GM20431 (cell line): ENCODE data around the gene MYL12A.
"Not testable (repeated sequence)": the region's sequence is repeated elsewhere in the genome, so short reads cannot be mapped to it uniquely, and the experiment has no call there.

Experiments
- in situ Hi-C: fragments of 300-500 bp; cut with MseI, MboI; formaldehyde crosslinking; loops from one replicate; pipeline ENCODE4 v1.15.0; 2020; ENCODE audit warnings: low sequenced_read_pairs; ENCODE audit not compliant: unreplicated experiment

Gene MYL12A

GRCh38 chr18:3277643-3278213, 30.1 kb downstream of the MYL12A start:
- in situ Hi-C loops = not testable (repeated sequence)

GRCh38 chr18:3279201-3280185, 31.9 kb downstream of the MYL12A start:
- in situ Hi-C loops = loop anchor here (5.0 kb wide), 1 partner anchor 388 kb away; no protein-coding TSS in a partner anchor

GRCh38 chr18:3281456-3282400, 34.1 kb downstream of the MYL12A start:
- in situ Hi-C loops = loop anchor here (5.0 kb wide), 1 partner anchor 386 kb away; no protein-coding TSS in a partner anchor

GRCh38 chr18:3283253-3283863, 35.8 kb downstream of the MYL12A start:
- in situ Hi-C loops = loop anchor here (5.0 kb wide), 1 partner anchor 384 kb away; no protein-coding TSS in a partner anchor

GRCh38 chr18:3283908-3284307, 36.3 kb downstream of the MYL12A start:
- in situ Hi-C loops = loop anchor here (5.0 kb wide), 1 partner anchor 383 kb away; no protein-coding TSS in a partner anchor

GRCh38 chr18:3284501-3284900, 36.9 kb downstream of the MYL12A start:
- in situ Hi-C loops = loop anchor here (5.0 kb wide), 1 partner anchor 383 kb away; no protein-coding TSS in a partner anchor

- in situ Hi-C loops = no loop called here
Measured at GRCh38 chr18:3286159-3286558, 38.6 kb downstream of the MYL12A start.

GRCh38 chr18:3293196-3293951, 45.8 kb downstream of the MYL12A start:
- in situ Hi-C loops = no loop called here

- in situ Hi-C loops = no loop called here
Measured at GRCh38 chr18:3294435-3295080, 47.0 kb downstream of the MYL12A start.

- in situ Hi-C loops = no loop called here
Measured at GRCh38 chr18:3297025-3297984, 49.7 kb downstream of the MYL12A start.

GRCh38 chr18:3304832-3305231, 57.2 kb downstream of the MYL12A start:
- in situ Hi-C loops = no loop called here

GRCh38 chr18:3305354-3305762, 57.8 kb downstream of the MYL12A start:
- in situ Hi-C loops = no loop called here
